Measurements from ENCODE around the gene P2RY14. TPM values are rescaled to one million over a fixed set of nuclear protein-coding genes. Genes with fewer than 3 reads are reported as not detected.
A peak's percentile ranks its signal among the peaks of the same experiment; 100 is the strongest.
"Not testable (repeated sequence)": the region's sequence is repeated elsewhere in the genome, so short reads cannot be mapped to it uniquely, and the experiment has no call there.

Gene P2RY14
- total RNA-seq, 2 donors from 2014 or later, result 2.0 to 2.1 TPM

DNA sequence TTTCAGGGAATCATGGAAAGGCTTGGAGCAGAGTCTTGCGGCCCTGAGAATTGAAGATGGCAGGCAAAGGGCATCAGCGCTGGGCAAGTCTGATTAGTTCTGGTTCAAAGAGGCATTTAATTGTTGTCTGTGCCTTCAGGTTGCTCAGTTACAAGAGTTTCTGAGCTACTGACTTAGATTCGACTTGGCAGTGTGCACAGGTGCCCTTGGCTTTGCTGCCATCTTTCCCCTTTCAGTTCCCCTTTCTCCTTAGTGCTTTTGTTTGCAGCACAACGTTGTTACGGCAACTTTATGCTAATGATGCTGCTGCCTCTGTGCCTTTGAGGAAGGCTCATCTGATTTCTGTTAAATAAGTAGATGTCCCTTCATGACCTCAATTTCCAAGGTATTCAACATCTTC lies 12.5 kb downstream of the P2RY14 start:
- DNase-seq (ENCODE audit: low spot score) (no peak), ATAC-seq (no peak)
- Mint-ChIP-seq H3K27ac (no peak overlapping the region), H3K36me3 (no peaks in the 10 kb centered on the region), H3K9me3 (no peaks in the 10 kb centered on the region), H3K27me3 (no peaks in the 10 kb centered on the region), H3K4me1 (ENCODE audit: low read depth in 2 of 2) (peaks cover 20 to 47% of the 10 kb centered on the region in 2 donors), H3K4me3 (no peak overlapping the region)

DNA sequence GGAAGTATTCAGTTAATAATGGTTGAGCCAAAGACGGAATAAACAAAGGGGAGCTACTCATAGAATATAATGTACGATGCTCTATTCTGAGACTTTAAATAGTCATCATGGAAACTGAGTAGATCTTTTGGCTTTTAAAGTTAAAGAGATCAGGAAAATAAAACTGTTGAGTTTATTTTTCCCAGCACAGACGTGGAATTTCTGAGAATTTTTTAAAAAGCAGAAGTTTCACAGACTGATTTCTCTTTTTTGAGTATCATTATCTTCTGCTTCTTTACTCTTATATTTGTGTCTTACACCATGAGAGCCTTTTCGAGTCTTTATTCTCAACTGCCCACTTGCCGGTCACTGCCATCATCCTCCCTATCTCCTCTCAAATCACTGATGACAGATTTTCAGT lies 13.2 kb downstream of the P2RY14 start:
- no peak overlapping the region for H3K27ac Mint-ChIP-seq
- no peaks in the 10 kb centered on the region for H3K27me3 Mint-ChIP-seq
- H3K36me3 Mint-ChIP-seq, result no peaks in the 10 kb centered on the region
- H3K4me3 Mint-ChIP-seq, result no peak overlapping the region
- no peak for DNase-seq (ENCODE audit: low spot score)
- no peaks in the 10 kb centered on the region for H3K9me3 Mint-ChIP-seq
- H3K4me1 Mint-ChIP-seq (ENCODE audit: low read depth in 2 of 2), result peaks cover 17 to 42% of the 10 kb centered on the region in 2 donors
- no peak for ATAC-seq

DNA sequence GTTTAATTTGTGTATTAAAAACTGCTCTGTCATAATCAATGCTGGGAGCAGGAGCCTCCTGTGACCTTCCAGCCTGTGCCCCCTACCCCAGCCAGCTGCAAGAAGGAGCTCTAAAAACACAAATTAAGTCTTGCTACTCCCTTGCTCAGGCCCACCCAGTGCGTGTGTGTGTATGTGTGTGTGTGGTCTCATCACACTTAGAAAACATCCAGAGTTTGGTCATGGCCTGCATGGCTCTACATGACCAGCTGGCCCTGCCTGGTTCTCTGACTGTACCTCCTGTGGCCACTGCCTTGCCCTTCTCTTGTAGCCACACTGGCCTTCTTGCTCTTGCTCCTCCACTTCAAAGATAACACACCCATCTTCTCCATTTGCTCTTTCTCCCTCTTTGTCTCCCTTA lies 13.7 kb downstream of the P2RY14 start:
- DNase-seq (ENCODE audit: low spot score) (no peak), ATAC-seq (no peak)
- Mint-ChIP-seq H3K27me3 (no peaks in the 10 kb centered on the region), H3K4me3 (no peak overlapping the region), H3K4me1 (ENCODE audit: low read depth in 2 of 2) (peaks cover 13 to 37% of the 10 kb centered on the region in 2 donors), H3K9me3 (no peaks in the 10 kb centered on the region), H3K36me3 (no peaks in the 10 kb centered on the region), H3K27ac (no peak overlapping the region)

DNA sequence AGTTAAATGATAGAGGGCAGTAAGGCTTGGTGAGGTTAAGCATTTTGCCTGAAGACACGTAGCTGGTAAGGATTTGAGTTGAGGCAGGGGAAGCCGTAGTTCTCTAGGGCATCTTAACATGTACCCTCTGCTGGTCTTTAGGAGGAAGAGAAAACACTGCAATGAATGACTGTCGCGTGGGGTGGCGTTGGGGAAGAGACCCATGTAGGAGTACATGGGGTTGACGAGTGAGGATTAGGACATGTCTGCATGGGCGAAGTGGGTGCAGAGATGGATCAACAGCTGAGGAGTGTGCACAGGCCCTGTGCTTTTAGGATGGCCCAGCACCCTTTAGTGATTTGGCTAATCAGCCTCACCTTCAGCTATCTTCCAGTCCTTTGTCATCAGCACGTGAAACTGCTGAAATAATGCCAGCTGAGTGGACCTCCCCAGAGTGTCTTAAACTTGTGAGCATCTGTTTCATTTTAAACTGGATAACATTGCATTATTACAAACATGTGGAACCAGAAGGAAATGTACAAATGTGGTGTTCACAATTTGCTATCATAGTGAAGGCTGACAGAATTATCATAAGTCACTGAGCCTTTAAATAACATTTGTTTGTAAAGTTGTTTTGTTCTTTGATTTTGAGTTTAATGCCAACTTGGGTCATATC lies 15.3 kb downstream of the P2RY14 start:
- no peak overlapping the region for H3K27ac Mint-ChIP-seq
- H3K4me3 Mint-ChIP-seq, result no peak overlapping the region

DNA sequence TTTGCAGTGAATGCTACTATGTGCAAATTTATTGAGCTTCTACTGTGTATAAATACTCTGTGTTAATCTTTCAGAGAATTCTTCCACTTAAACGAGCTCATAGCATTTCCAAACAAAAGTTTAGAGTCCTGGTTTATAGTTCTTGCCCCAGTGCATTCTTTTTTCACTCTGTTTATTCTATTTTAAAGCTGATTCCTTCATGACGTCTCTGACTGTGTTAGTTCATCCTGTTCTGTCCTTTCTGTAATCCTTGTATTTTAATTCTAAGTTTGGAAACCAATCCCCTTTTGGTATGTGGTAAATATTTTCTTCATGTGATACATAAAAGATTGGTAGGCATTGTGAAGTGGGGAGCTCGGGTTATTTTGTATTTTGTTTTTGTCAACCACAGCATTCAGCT lies 18.7 kb downstream of the P2RY14 start:
- Mint-ChIP-seq H3K4me3 (no peak overlapping the region), H3K27me3 (no peaks in the 10 kb centered on the region), H3K4me1 (ENCODE audit: low read depth in 2 of 2) (peaks cover 0 to under 1% of the 10 kb centered on the region in 2 donors), H3K27ac (no peak overlapping the region), H3K9me3 (no peaks in the 10 kb centered on the region), H3K36me3 (no peaks in the 10 kb centered on the region)
- DNase-seq (ENCODE audit: low spot score) (no peak), ATAC-seq (no peak)

More for the DNA sequence above, 15.3 kb downstream of the P2RY14 start:
- ATAC-seq (no peak), DNase-seq (ENCODE audit: low spot score) (no peak)
- Mint-ChIP-seq H3K4me1 (ENCODE audit: low read depth in 2 of 2) (peaks cover 2 to 21% of the 10 kb centered on the region in 2 donors), H3K27me3 (no peaks in the 10 kb centered on the region), H3K36me3 (no peaks in the 10 kb centered on the region), H3K9me3 (no peaks in the 10 kb centered on the region)

DNA sequence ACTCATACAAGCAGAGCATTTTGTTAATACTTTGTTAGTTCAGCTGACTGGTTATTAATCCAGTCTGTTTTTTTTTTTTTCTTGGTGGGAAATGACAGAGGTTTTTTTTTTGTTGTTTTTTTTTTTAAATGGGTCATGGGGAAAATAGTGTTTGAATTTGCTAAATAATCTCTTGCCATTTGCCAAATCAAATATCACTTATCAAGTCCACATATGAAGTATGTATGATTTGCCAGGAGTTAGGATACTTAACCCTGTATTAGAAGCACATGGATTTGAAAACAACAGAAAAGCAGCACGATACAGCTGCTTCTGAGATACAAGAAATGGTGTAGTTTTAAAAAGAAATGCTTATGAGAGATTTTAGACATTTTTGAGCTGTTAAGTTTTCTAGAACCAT lies 21.6 kb downstream of the P2RY14 start:
- Mint-ChIP-seq H3K27ac (no peak overlapping the region), H3K4me1 (ENCODE audit: low read depth in 2 of 2) (no peaks in the 10 kb centered on the region), H3K36me3 (no peaks in the 10 kb centered on the region), H3K9me3 (no peaks in the 10 kb centered on the region), H3K4me3 (no peak overlapping the region), H3K27me3 (peaks cover 0 to 1% of the 10 kb centered on the region in 2 donors)
- DNase-seq (ENCODE audit: low spot score) (no peak), ATAC-seq (no peak)

DNA sequence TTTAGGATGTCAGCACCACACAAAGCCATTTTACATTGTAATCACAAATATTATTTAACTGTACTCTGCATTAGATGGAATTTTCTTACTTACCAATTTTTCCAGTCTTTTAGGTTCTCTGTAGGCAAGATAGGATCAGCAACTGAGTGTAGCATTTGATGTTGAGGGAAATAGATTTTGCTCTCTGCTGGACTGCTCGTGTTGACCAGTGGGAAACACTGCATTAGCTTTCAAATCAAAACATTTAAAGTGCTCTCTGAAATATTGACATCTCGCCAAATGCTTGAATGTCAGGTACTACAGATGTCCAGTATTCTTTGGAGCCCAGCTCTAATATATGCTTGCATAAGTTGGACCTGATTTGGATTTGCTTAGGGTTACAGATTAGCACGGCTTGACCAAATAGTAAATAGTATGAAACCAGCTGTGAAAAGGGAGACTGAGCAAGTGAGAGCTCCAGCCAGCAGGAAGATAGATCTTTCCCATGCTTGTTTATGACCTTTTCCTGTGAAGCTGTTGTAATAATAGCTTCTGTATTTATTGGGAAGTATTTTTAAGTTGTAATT lies 29.5 kb downstream of the P2RY14 start:
- Mint-ChIP-seq H3K9me3 (no peaks in the 10 kb centered on the region), H3K4me3 (no peak overlapping the region), H3K27ac (no peak overlapping the region), H3K36me3 (no peaks in the 10 kb centered on the region), H3K27me3 (peaks cover 6 to 9% of the 10 kb centered on the region in 2 donors), H3K4me1 (ENCODE audit: low read depth in 2 of 2) (no peaks in the 10 kb centered on the region)
- DNase-seq (ENCODE audit: low spot score) (no peak), ATAC-seq (no peak)

DNA sequence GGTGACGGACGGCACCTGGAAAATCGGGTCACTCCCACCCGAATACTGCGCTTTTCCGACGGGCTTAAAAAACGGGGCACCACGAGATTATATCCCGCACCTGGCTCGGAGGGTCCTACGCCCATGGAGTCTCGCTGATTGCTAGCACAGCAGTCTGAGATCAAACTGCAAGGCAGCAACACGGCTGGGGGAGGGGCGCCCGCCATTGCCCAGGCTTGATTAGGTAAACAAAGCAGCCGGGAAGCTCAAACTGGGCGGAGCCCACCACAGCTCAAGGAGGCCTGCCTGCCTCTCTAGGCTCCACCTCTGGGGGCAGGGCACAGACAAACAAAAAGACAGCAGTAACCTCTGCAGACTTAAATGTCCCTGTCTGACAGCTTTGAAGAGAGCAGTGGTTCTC lies 36.3 kb downstream of the P2RY14 start:
- not testable (repeated sequence) for H3K4me3 Mint-ChIP-seq; H3K27me3 Mint-ChIP-seq; ATAC-seq; H3K9me3 Mint-ChIP-seq; DNase-seq (ENCODE audit: low spot score); H3K27ac Mint-ChIP-seq; H3K4me1 Mint-ChIP-seq (ENCODE audit: low read depth in 2 of 2); H3K36me3 Mint-ChIP-seq

DNA sequence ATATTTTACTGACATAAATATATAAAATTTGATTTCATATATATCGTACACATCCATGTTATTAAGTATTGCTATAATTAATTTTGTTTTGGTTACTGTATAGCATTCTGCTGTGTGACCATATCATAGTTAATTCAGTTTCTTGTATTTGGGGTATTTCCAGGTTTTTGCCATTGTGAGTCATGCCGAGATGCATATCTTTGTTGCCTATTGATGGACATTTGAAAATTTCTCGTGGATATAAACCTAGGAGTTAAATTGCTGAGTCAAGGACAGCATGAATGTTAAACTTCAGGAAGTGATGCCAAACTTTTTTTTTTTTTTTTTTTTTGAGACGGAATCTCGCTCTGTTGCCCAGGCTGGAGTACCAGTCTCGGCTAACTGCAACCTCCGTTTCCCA lies 41.6 kb downstream of the P2RY14 start:
- DNase-seq (ENCODE audit: low spot score), result no peak
- H3K9me3 Mint-ChIP-seq, result no peaks in the 10 kb centered on the region
- H3K27me3 Mint-ChIP-seq, result peaks cover 0 to 2% of the 10 kb centered on the region in 2 donors

DNA sequence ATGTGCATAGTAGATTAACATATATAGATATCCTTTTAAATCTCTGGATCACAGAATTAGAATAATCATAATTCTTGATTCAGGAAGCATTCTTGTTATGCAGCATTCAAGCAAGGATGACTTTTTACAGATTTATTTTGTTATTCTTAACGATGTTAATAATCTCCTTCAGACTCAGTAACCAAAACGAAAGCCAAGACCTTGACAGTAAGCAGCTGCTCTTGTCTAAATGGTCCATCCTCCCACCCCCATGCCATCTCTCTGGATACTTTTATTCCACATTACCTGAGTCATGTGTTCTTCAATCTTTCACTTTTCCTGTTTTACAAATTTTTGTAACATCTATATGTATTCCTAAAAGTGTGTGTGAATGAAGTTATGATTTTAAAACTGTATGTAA lies 42.0 kb downstream of the P2RY14 start:
- no peaks in the 10 kb centered on the region for H3K9me3 Mint-ChIP-seq
- no peaks in the 10 kb centered on the region for H3K36me3 Mint-ChIP-seq
- H3K4me1 Mint-ChIP-seq (ENCODE audit: low read depth in 2 of 2), result peaks cover 3 to 18% of the 10 kb centered on the region in 2 donors
- no peak for ATAC-seq
- peak overlapping the region in 1 of 2 donors; percentile 30 for H3K27ac Mint-ChIP-seq
- no peak for DNase-seq (ENCODE audit: low spot score)
- no peak overlapping the region for H3K4me3 Mint-ChIP-seq
- H3K27me3 Mint-ChIP-seq, result peaks cover 0 to 2% of the 10 kb centered on the region in 2 donors

More for the DNA sequence above, 41.6 kb downstream of the P2RY14 start:
- Mint-ChIP-seq H3K36me3 (no peaks in the 10 kb centered on the region), H3K4me1 (ENCODE audit: low read depth in 2 of 2) (peaks cover 0 to 15% of the 10 kb centered on the region in 2 donors), H3K27ac (peak overlapping the region in 1 of 2 donors; percentile 30), H3K4me3 (no peak overlapping the region)
- no peak for ATAC-seq

DNA sequence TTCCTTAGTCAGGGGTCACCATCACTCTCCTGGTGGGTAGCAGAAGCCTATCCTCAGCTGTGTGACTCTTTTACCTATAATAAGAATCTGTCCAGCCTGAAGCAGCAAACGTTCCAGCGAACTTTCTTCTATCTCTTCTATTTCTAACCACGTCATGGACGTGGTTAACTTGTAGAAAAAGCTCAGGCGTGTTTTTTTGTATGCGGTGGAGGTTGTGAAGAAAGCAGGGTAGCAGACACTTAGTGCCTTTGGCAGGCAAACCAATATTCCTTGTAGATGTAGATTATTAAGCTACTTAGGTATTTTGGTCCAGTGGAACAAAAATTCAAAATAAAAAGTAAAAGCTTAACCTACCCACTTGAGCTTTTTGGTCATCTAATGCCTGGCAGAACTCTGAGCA lies 43.5 kb downstream of the P2RY14 start:
- no peaks in the 10 kb centered on the region for H3K9me3 Mint-ChIP-seq
- ATAC-seq (peak in 1 of 2 donors; percentile 36), DNase-seq (ENCODE audit: low spot score) (no peak)
- H3K36me3 Mint-ChIP-seq, result no peaks in the 10 kb centered on the region
- H3K4me3 Mint-ChIP-seq, result no peak overlapping the region
- peak overlapping the region in 1 of 2 donors; percentile 68 for H3K27ac Mint-ChIP-seq
- H3K4me1 Mint-ChIP-seq (ENCODE audit: low read depth in 2 of 2), result peaks cover 16 to 30% of the 10 kb centered on the region in 2 donors
- peaks cover 0 to 5% of the 10 kb centered on the region in 2 donors for H3K27me3 Mint-ChIP-seq

DNA sequence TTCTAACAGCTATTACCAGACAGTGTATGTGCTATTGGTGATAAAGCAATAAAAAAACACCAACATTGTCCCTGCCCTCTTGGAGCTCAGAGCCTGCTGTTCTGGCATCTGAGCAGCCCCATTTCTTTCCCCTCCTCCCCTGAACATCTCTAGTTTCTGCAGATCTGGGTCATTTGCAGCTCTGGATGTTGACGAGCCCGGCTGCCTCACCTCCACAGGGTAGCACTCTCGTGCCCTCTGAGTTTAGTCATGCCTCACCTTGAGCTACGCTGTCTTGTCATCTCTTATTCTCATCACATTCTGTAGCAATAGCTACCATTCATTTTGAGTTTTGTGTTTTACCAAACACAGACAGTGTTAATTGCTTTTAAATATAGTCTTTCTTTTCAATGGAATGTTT lies 45.4 kb downstream of the P2RY14 start:
- Mint-ChIP-seq H3K27me3 (peaks cover 0 to 5% of the 10 kb centered on the region in 2 donors), H3K4me3 (no peak overlapping the region), H3K4me1 (ENCODE audit: low read depth in 2 of 2) (peaks cover 25 to 36% of the 10 kb centered on the region in 2 donors), H3K9me3 (no peaks in the 10 kb centered on the region), H3K27ac (peak overlapping the region in 1 of 2 donors; percentile 40), H3K36me3 (no peaks in the 10 kb centered on the region)
- DNase-seq (ENCODE audit: low spot score) (no peak), ATAC-seq (no peak)

DNA sequence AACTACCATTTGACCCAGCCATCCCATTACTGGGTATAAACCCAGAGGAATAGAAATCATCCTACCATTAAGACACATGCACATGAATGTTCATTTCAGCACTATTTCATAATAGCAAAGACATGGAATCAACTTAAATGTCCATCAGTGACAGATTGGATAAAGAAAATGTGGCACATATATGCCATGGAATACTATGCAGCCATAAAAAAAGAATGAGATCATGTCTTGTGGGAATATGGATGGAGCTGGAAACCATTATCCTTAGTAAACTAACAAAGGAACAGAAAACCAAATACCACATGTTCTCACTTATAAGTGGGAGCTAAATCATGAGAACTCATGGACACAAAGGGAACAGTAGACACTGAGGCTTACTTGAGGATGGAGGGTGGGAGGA lies 45.9 kb downstream of the P2RY14 start:
- not testable (repeated sequence) for H3K36me3 Mint-ChIP-seq

DNA sequence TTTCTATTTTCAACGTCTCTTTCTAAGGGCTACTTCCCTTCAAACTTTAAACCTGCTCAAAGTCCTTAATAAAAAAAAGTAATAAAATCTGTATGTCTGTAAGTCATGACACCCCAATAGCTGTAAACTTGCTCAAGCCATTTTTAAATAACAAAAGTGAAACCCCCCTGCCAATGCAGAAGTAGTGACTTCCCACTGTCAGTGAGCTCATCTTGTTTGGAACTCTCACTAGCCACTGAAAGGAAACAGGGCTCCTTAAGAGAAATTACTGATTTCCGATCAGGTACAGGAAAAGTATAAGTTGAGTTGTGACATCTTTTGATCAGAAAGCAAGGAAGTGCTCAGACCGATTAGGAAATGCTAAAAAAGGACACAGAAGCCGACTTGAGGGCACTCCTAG lies 47.7 kb downstream of the P2RY14 start:
- peaks cover 0 to 5% of the 10 kb centered on the region in 2 donors for H3K27me3 Mint-ChIP-seq
- no peaks in the 10 kb centered on the region for H3K9me3 Mint-ChIP-seq
- H3K27ac Mint-ChIP-seq, result peak overlapping the region; percentile 61 to 87
- no peaks in the 10 kb centered on the region for H3K36me3 Mint-ChIP-seq
- H3K4me3 Mint-ChIP-seq, result peak overlapping the region; percentile 74
- H3K4me1 Mint-ChIP-seq (ENCODE audit: low read depth in 2 of 2), result peaks cover 48 to 50% of the 10 kb centered on the region in 2 donors
- no peak for DNase-seq (ENCODE audit: low spot score)
- ATAC-seq, result peak in 1 of 2 donors; percentile 37

More for the DNA sequence above, 45.9 kb downstream of the P2RY14 start:
- DNase-seq (ENCODE audit: low spot score); H3K4me3 Mint-ChIP-seq; H3K9me3 Mint-ChIP-seq; H3K27me3 Mint-ChIP-seq; ATAC-seq: not testable (repeated sequence)
- Mint-ChIP-seq H3K27ac (peak overlapping the region in 1 of 2 donors; percentile 87), H3K4me1 (ENCODE audit: low read depth in 2 of 2) (peaks cover 30 to 42% of the 10 kb centered on the region in 2 donors)

Data from natural killer cell treated with Interleukin-12 subunit alpha and Interleukin-12 subunit beta and Interleukin-15 and Interleukin-18, amount 100 ng/mL, for 72 hours (primary cell).